ENCODE data around the gene TMPRSS3.

The TMPRSS3 gene

DNA sequence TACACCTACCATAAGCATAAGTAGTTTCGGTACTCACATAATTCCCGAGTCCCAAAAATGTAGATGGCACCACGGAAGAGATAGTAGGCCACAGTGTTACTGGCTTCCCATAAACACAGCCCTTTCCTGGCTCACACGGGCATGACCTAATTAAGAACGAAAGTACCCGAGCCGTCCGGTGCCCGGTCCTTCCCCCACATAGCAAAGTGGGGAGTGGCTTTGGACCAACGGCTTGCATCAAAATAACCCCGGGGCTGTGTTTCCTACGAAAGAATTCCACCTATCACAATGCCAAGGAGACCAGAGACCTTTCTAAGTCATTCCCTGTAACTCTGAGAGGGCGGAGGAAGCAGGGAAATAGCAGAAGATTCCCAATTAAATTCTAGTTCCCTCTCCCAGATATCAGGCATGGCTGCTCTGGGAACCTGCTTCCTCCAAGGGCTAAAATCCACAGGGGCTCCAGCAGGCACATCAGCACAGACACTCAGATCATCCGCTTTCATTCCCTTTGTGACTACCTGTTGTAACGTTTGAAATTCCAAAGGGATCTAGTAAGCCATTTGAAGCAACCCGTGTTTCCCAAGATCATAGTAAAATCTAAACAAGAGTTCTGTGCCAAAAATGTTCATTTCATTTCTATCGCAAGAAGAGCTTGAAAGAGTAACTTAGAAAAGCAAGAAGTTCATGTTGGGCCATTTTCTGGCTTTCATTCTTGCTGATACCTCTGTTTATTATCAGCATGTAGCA, at the start of gene TMPRSS3:
Gene TMPRSS3 (minus strand): TSS at position 148 of the 747 bp plus-strand sequence. CDS start 635 bp downstream, outside the sequence.
- no peak for DNase-seq (ENCODE audit: low read depth in 3 of 3)

DNA sequence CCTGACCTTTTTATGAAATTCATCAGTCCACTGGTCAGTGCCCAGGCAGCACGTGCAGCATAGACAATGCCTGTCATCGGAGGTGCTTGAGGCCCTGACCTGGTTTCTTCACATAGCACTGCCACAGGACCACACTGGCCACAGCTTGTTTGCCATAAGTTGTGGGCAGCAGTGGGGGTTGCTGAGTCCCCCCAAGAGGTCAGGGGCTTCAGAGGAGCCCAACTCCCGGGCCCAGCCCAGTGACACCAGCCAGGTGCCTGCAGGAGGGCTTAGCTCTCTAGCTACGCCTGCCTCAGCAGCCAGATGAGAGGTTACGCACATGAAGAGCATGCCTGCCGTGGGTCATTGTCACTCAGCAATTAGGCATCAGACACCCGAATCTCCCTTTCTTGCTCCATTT, 49.5 kb upstream of the TMPRSS3 start:
- no peak for DNase-seq (ENCODE audit: low read depth in 3 of 3)

DNA sequence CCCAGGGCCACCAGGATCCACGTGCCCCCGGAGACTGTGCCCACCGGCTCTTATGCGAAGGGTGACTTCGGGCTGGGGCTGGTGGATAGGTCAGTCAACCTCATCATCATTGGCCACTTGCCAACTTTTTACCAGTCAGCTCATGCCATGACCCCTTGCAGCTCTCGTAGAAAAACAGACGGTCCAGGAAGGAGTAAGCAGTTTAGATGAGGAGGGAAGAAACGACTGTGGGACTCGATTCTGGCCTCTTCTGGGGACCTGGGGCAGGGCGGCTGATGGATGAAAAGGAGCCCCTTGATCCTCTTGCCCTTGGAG, 48.9 kb upstream of the TMPRSS3 start:
- DNase-seq (ENCODE audit: low read depth in 3 of 3): no peak

DNA sequence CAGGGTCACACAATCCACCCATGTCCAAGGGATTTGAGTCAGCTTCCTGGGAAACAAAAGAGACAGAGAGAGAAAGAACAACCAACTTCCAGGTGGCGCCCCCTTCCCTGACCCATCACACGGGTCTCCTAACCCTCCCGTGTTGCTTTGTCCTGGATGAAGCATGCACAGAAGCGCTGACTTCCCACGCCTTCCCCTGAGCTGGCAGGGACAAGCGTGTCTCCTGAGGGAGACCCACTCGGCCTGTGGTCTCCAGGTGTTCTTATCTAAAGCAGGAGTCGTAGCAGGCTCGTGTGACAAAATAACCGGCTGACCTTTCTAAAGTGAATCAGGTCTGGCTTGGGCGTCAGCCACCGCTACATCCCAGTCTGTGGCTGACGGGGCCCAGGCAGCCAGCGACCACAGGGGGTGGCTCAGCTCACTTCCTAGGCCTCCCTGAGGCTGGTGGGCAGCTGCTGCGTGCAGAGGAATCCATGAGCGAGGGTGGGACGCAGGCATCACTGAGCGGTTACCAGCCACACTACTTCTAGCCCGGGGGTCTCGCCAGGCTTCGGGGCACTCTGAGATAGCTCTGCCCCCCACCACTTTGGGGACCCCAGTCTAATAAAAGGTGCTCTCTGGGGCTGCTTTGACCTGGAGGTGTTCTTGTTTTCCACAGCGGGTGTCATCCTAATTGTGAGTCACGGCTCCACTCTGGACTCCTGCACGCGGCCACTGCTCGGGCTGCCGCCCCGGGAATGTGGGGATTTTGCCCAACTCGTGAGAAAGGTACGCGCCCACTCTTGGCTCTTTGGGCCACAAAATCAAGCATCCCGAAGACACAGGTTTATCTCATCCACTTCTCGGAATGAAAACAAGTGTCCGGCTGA, 48.3 kb upstream of the TMPRSS3 start:
- no peak for DNase-seq (ENCODE audit: low read depth in 3 of 3)

DNA sequence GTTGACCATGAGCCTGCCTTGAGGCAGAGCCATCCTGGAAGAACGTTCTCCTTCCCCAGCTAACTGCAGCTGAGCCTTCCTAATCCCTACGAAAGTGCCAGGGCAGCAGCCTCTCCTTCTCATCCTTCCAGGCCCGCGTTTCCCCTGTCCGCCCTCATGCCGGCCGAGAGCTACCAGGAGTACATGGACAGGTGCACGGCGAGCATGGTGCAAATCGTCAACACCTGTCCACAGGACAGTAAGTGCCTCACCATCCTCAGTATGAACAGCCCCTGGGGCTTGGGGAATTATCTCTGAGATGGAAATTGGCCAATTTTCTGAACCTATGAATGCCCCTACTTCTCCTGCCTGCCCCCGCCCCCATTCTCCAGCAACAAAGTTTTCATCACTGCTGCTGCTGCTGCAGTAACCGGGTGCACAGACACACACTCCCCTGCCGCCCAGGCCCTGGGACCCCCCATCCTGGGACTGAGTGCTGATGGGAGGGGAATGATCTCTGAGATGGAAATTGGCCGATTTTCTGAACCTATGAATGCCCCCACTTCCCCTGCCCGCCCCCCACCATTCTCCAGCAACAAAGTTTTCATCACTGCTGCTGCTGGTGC, 47.4 kb upstream of the TMPRSS3 start:
- DNase-seq (ENCODE audit: low read depth in 3 of 3): no peak

DNA sequence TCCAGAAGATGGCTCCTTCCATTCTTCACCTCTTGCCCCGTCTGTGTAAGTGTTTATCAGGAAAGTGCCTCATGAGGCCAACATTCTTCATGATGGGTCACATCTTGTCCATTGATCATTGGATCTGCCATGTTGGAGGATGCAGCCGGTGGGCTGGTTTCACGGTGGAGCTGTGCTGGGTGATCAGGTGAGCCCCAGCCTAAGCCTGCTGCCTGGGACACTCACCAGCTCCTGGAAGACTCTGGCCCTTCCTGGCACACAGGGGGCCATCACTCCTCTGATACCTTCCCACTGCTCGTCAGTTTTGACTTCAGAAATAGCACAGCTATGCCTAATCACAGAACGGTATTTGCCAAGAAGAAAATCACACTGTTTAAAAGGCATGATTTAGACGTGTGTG, 46.1 kb upstream of the TMPRSS3 start:
- no peak for DNase-seq (ENCODE audit: low read depth in 3 of 3)

DNA sequence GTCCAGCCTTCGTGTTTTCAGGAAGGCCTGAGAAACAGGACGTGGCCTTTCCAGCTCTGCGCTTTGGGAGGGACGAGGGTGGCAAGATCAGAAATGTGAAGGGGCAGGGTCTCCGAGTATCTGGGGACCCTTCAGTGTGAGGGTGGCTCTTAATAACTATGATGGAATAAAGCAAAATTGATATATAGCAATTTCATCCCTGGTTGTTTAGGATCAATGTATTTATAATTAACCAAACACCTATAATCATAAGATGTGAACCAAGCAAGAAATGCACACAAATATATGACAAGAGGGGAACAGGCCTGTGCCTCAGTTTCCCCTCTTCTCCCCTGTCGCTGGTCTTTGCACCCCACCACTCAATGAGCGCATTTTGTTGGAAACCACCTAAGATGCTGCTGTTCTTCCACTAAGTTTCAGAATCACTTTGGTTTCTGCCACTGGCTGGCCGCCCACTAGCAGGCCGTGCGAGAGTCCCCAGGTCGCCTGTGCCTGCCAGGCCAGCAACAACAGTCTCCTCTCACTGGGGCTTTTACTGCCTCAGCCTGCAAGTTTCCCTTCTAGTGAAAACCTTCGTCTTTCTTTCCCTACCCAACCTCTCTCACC, 44.4 kb upstream of the TMPRSS3 start:
- no peak for DNase-seq (ENCODE audit: low read depth in 3 of 3)

DNA sequence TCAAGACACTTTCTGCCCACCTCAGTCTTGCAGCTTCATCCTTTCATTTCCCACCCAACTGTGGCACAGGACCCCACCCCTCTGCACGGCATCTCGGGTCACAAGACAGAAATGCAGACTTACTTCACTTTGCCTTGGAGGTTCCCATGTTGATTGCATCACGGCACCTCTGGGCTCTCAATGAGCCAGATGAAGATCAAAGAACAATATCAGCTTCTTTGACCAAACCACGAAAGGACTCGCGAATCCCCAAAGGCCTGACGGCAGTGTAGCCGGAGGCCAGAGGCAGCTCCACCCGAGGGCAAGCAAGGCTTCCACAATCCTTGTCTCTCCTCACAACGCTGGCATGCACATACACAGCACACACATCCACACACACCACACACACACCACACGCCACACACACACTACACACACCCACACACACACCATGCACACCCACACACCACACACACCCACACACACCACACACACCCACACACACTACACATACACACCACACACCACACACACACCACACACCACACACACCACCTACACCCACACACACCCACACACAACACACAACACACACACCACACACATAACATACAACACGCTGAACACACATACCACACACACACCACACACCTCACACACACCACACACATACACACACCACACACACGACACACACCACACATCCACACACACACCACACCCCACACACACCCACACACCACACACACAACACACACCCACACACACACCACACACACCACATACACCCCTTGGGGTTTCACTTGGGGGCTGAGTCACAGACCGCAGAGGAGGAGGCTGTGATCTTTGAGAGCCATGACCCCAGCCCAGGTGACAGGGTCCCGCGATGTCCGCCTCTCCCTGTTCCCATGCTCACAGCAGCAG, 43.7 kb upstream of the TMPRSS3 start:
- no peak for DNase-seq (ENCODE audit: low read depth in 3 of 3)

DNA sequence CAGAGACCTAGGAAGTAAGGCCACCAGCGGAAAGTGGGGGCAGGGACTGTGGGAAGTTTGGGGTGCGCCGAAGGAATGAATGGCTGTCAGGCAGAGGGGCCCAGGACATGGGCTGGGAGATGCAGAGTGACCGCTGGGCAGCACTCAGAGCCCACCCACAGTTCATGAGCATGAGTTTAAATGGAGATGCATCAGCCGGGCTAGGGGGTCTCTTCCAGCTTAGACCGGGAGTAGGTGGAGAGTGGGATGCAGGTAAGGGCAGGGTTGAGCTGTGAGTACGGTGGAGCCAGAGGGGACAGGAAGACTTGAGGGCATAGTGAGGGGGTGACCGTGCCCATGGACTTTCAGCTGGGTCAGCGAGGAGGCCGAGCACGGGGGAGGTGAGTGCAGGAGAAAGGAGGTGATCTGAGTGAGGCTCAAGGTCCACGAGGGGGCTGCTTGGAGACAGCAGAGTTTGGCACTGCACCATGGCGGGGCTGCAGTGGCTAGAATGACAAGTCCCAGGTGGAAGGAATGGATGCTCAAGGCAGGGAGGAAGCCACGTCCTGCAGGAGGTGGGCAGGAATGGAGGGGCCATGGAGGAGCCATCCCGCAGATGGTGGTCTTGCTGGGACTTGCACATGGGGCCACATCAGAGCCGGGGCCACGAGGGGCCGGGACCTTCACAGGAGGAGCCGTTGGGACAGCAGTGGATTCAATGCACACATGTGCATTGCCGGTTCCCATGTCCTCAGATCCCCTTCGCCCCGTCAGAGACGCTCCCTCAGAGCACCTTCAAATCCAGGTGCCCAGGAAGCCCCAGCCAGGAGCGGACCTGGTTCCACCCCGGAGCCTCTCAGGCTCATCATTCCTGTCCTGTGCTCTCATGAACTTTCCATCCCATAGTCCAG, 42.7 kb upstream of the TMPRSS3 start:
- DNase-seq (ENCODE audit: low read depth in 3 of 3): no peak

DNA sequence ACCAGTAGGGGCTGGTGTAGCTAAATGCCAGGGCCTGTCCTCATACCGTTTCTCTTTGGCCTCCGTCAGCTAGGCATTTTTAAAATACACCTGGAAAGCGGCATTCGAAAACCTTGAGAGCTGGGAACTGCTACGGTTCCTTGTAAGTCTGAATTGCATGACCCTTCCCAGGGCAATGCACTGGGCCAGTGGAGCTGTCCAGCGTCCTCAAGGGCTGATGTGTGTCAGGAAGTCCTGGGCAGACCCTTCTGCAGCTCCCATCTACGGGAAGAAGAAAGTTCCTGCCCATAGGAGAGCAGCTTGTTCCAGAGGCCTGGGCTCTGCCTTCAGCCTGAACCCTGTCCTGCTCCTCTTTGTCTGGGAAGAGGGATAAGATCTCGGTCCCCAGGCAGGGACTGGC, 41.9 kb upstream of the TMPRSS3 start:
- DNase-seq (ENCODE audit: low read depth in 3 of 3): no peak

DNA sequence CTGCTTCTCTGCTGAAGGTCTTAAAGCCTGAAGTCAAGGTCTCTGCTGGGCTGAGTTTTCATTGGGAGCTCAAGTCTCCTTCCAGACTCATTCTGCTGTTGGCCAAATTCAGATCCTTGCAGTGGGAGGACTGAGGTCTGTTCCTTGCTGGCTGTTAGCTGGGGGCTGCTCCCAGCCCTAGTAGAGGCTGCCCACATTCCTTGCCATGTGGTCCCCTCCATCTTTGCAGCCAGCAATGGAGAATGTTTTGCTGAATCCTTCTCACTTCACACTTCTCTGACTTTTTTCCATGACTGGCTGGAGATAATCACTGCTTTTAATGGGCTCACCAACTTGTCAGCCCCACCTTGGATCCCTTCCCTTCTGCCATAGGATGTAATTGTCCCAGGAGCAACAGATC, 41.1 kb upstream of the TMPRSS3 start:
- no peak for DNase-seq (ENCODE audit: low read depth in 3 of 3)

DNA sequence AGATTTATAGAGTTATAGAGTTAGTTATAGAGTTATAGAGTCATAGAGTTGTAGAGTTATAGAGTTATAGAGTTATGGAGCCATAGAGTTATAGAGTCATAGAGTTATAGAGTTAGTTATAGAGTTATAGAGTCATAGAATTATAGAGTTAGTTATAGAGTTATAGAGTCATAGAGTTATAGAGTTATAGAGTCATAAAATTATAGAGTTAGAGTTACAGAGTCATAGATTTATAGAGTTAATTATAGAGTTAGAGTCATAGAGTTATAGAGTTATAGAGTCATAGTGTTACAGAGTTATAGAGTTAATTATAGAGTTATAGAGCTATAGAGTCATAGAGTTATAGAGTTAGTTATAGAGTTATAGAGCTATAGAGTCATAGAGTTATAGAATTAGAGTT, 40.0 kb upstream of the TMPRSS3 start:
- no peak for DNase-seq (ENCODE audit: low read depth in 3 of 3)

DNA sequence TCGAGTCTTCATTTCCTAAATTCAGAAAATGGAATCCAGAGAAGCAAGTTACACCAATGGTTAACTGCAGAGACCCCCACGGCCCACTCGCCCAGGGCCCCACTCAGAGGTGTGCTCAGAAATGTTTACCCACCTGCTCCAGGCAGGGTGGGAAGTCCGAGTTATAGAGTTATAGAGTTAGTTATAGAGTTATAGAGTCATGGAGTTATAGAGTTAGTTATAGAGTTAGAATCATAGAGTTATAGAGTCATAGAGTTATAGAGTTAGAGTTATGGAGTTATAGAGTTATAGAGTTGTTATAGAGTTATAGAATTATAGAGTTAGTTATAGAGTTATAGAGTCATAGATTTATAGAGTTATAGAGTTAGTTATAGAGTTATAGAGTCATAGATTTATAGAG, 39.5 kb upstream of the TMPRSS3 start:
- no peak for DNase-seq (ENCODE audit: low read depth in 3 of 3)

DNA sequence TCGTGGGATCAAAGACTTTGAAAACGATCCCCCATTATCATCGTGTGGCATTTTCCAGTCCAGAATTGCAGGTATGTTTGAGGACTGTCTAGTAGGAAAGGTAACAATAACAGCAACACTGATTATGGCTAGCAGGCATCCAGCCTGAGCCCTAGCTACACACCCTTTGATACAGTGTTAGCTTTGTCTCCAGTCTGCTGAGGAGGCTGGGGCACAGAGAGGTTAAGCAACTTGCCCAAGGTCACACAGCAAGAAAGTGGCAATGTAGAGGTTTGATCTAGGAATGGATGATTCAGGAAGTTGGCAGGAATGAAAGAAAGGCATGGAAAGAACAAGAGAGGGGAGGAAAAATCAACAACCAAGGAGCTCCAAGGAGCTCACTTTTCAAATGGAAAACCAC, 39.0 kb upstream of the TMPRSS3 start:
- DNase-seq (ENCODE audit: low read depth in 3 of 3): no peak

DNA sequence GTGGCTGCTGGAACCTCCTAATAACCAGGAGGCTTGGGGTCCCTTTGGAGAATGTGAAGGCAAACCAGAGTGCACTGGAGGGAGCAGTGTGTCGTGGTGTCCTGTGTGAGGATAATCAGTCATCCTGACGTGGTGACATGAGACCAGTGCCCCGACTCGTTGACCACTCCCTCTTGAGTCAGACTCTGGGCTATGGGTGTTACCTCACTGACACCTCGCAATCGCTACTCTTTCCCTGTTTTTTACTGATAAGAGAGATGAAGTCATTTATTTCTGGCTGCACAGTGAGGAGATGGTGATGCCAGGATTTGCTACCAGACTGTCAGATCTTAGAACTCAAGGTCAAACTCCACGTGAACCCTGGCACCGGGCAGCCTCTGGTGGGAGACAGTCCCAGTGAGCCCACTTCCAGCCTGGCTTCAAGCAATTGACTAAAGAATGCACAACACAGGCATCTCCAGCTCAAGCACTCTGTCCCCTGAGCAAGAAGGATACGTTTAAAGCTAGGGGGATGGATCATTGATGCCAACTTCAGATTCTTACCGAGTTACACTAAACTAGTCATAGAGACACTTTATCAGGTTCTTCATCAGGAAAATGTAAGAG, 38.2 kb upstream of the TMPRSS3 start:
- DNase-seq (ENCODE audit: low read depth in 3 of 3): no peak

DNA sequence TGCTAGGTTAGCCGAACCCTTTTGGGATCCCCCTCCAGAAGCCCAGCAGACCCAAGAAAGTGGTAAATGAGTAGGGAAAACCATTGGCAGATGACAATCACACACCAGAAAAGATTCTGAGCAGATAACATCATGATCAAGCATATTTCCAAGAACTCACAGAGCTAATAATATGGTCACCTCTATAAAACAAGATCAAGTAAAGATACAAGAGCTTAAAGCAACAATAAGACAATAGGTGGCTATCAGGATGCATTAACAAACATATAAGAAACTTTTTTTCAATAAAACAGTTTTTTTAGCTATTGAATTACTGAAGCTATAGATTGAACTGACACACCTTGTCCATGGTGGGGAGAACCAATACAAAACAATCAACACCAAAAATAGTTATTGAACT, 36.8 kb upstream of the TMPRSS3 start:
- DNase-seq (ENCODE audit: low read depth in 3 of 3): no peak

DNA sequence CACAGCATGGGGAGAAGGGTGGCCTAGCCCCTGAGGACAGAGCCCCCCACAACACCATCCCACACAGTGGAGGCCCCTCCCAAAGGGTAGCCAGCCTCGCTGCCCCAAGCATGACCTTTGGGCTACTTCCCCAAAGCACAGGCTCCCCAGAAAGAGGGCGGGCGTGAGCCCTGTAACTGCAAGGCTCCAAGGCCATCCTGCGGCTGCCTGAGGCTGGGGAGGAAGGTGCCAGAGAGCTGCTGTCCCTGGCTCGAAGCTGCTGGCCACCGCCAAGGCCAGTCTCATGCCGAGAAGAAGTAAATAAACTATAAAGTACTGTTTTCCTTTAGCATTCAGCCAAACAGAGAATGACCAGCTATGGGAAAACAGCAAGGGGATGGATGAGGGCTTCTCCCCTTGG, 35.3 kb upstream of the TMPRSS3 start:
- DNase-seq (ENCODE audit: low read depth in 3 of 3): no peak

DNA sequence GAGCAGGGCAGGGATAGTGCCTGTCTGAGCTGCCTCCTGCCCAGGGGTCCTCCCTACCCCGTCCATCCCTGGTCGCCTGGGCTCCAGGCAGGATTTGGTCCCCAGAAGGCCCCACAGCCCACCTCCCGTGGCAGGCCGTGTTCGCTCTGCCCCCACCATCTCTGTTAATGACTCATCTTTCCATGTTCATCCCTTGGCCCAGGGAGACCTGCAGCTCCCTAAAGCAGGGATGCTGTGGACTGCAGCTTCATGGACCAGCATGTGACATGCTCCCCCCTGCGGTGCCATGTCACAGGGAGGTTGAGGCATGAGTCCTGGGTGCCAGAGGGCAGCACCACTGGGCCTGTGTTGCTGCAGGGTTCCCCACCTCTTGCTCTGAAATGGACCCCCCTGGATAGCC, 34.7 kb upstream of the TMPRSS3 start:
- no peak for DNase-seq (ENCODE audit: low read depth in 3 of 3)

DNA sequence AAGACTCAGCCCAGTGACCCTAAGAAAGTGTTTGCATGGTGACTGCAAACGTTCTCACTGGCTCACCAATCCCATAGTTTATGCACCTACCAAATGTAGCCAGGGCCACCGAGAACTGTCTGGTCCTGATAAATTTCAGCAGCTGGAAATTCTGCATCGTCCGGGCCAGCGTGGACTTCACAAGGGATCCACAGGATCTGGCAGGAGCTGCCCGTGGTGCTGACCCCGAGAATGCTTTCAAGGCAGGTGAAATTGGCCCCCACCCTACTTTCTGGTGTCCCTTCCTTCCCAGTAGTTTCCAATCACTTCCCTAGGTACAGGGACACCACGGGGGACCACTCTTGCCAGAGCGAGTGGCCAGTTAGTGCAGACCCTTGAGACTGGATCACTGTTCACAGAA, 34.0 kb upstream of the TMPRSS3 start:
- no peak for DNase-seq (ENCODE audit: low read depth in 3 of 3)

DNA sequence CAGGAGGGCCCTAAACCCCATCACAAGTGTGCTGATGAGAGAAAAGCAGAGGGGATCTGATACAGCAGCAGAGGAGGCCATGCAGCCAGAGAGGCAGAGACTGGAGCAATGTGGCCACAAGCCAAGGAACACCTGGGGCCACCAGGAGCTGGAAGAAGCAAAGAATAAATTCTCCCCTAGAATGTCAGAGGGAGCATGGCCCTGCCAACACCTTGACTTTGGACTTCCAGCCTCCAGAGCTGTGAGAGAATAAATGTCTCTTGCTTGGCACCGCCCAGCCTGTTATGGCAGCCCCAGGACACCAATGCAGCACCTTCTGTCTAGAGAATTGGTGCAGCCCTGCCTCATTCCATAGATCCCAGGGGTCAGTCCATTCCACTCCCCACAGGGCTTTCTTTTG, 33.2 kb upstream of the TMPRSS3 start:
- DNase-seq (ENCODE audit: low read depth in 3 of 3): no peak

All from stimulated activated CD4-positive, alpha-beta T cell treated with anti-CD3 and anti-CD28 coated beads, TNF-alpha, amount 100 ng/mL, for 4 hours (primary cell).